HPDE6-E6E7 (cell line): ENCODE data around the gene RPL7L1.

Experiments
- DNase-seq: peaks from one replicate; pipeline ENCODE4 v3.0.0; 2011; ENCODE audit warnings: missing footprints; ENCODE audit errors: extremely low spot score

The RPL7L1 gene

GRCh38 chr6:42932412-42932811 lies 53.0 kb downstream of the RPL7L1 start:
- DNase-seq = no peak

DNA sequence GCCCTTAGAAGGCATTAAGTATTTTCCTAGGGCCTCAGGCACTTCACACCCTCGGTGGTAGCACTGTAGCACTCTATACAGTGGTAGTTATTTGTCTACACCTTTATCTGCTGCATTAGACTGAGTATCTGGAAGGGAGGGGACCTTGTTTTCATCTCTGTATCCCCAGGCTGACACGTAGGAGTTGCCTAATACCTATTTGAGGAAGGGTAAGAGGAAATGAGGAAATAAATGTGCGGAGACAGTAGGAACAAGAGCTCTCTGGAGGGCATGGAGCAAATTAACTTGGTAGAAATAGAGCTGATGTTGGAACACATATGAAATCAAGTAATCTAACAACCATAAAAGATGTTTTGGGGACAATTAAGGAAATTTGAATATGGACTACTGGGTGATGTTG lies 53.8 kb downstream of the RPL7L1 start:
- DNase-seq = no peak

GRCh38 chr6:42935322-42935721 lies 55.9 kb downstream of the RPL7L1 start:
- no peak for DNase-seq

GRCh38 chr6:42936398-42936797 lies 57.0 kb downstream of the RPL7L1 start:
- DNase-seq = no peak

DNA sequence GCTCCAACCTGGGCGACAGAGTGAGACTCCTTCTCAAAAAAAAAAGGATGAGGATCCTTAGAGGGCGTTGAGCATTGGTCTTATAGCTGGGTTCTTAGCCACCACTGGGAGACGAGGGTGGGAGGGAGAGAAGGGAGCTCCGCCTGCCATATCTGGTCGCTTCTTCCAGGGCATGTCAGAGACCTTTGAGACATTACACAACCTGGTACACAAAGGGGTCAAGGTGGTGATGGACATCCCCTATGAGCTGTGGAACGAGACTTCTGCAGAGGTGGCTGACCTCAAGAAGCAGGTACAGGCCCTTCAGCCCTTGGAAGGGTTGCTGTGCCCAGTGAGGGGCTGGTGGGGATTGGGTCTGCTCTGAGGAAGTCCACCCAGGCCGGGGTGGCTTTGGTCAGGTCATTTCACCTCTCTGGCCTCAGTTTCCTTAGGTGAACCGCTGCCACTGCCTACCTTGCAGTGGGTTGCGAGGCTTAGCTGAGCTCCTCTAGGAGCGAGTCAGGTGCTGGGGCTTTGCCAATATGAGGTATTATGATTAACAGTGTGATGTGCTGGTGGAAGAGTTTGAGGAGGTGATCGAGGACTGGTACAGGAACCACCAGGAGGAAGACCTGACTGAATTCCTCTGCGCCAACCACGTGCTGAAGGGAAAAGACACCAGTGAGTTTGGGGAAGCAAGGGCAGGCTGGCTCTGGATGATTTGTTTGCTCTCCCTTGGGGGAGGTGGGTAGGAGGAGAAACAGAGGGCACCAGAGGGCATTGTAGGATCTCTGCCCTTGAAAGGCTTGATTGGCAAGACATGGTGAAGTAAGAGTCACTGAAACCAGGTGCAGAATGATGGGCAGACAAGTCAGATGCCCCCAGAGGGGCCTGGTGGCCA lies 58.4 kb downstream of the RPL7L1 start:
- no peak for DNase-seq

GRCh38 chr6:42938428-42938796 lies 59.0 kb downstream of the RPL7L1 start:
- no peak for DNase-seq

DNA sequence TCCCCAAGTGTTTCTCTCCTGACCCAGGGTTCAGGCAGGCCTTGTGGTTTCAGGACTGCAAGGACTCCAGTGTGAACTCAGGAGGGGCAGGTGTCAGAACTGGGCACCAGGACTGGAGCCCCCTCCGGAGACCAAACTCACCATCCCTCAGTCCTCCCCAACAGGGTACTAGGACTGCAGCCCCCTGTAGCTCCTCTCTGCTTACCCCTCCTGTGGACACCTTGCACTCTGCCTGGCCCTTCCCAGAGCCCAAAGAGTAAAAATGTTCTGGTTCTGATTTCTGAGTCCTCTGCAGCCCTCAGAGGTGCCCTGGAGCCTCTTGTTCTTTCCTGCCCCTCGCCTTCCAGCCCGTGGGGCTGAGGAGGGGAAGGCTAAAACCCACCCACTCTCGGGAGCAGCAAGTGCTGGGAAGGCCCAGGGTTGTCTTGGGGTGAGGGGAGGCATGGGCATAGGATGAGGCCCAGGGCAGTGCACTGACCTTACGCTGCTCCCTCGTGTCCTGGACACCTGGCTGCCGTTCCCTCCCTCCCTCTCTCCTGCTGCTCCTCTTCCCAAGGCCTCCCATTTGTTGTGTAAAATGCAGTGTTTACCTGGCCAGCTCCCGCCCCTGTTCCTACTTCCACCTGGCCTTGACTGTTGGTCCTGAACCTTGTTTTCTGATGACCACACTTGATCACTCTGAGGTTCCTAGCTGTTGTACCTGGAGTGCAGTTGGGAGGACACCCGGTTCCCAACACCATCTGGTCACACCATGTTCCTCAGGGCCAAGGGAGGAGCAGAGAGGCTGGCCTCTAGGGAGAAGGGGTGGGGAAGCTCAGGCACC lies 59.8 kb downstream of the RPL7L1 start:
- no peak for DNase-seq
